Measurements from ENCODE around the gene GRK6. TPM values are rescaled to one million over a fixed set of nuclear protein-coding genes. Genes with fewer than 3 reads are reported as not detected.

The GRK6 gene
- total RNA-seq, 2 experiments from 2014 or later: 186 to 192 TPM

- H3K4me3 ChIP-seq (ENCODE audit: low read length): peak overlapping the region; percentile 56
- no peak for TF ChIP-seq CTCF (IDR thresholded peaks at IDR 0.05)
- peaks cover 29% of the 10 kb centered on the region for H3K36me3 ChIP-seq (ENCODE audit: insufficient read depth, low read length)
- peak overlapping the region; percentile 88 for H3K27ac Mint-ChIP-seq
- intact Hi-C loops (cut with DNase I, micrococcal nuclease): loop anchor here in 1 of 2 experiments (2.0 kb wide), 2 partner anchors 14 to 40 kb away; no protein-coding TSS in a partner anchor
- H3K27me3 Mint-ChIP-seq: no peaks in the 10 kb centered on the region
- H3K4me1 Mint-ChIP-seq (ENCODE audit: low read depth): peaks cover 52% of the 10 kb centered on the region
- no peaks in the 10 kb centered on the region for H3K9me3 Mint-ChIP-seq
- DNase-seq: peak in 4 of 14 experiments; percentile 32 to 87 (median 70)
- peaks cover 85% of the 10 kb centered on the region for H3K4me1 ChIP-seq (ENCODE audit: insufficient read depth, low read length)
- H3K9me3 ChIP-seq (ENCODE audit: control insufficient read depth in 1 of 2, insufficient read depth in 1 of 2, low read length in 2 of 2): no peaks in the 10 kb centered on the region
- no peaks in the 10 kb centered on the region for H3K27me3 ChIP-seq (ENCODE audit: control insufficient read depth in 1 of 2, insufficient read depth in 2 of 2, low read length in 2 of 2)
- peak overlapping the region; percentile 73 to 89 for H3K27ac ChIP-seq (ENCODE audit: low read depth in 1 of 2, low read length in 2 of 2)
- H3K36me3 Mint-ChIP-seq (ENCODE audit: low read depth): peaks cover 41% of the 10 kb centered on the region
- ChIA-PET CTCF (interaction anchor here (0.9 to 16.6 kb wide), 8 partner anchors 9 to 76 kb away, joined by 3 to 352 read pairs (median 8); partner anchors contain the start of genes F12 and PFN3), POLR2A (interaction anchor here (0.7 to 15.3 kb wide), 16 partner anchors 8 to 908 kb away, joined by 3 to 661 read pairs (median 5); partner anchors contain the start of genes F12, GRK6, LMAN2 and MXD3)
- ATAC-seq (ENCODE audit: poor library complexity): peak; percentile 10
- peak overlapping the region; percentile 80 for H3K4me3 Mint-ChIP-seq
Measured at GRCh38 chr5:177445052-177445916, 18.8 kb downstream of the GRK6 start.

- CTCF ChIA-PET: interaction anchor here (0.9 to 16.6 kb wide), 9 partner anchors 9 to 77 kb away, joined by 3 to 352 read pairs (median 6); partner anchors contain the start of genes F12 and PFN3
- DNase-seq: peak in 1 of 14 experiments; percentile 61
- Mint-ChIP-seq H3K36me3 (ENCODE audit: low read depth) (peaks cover 36% of the 10 kb centered on the region), H3K4me3 (peak overlapping the region; percentile 80), H3K27ac (peak overlapping the region; percentile 88), H3K4me1 (ENCODE audit: low read depth) (peaks cover 54% of the 10 kb centered on the region), H3K9me3 (no peaks in the 10 kb centered on the region), H3K27me3 (no peaks in the 10 kb centered on the region)
- H3K27me3 ChIP-seq (ENCODE audit: control insufficient read depth in 1 of 2, insufficient read depth in 2 of 2, low read length in 2 of 2): no peaks in the 10 kb centered on the region
- intact Hi-C loops (cut with DNase I, micrococcal nuclease): loop anchor here in 1 of 2 experiments (2.0 kb wide), 2 partner anchors 15 to 41 kb away; no protein-coding TSS in a partner anchor
- no peak for TF ChIP-seq CTCF (IDR thresholded peaks at IDR 0.05)
- H3K4me1 ChIP-seq (ENCODE audit: insufficient read depth, low read length): peaks cover 79% of the 10 kb centered on the region
- ATAC-seq (ENCODE audit: poor library complexity): no peak
- peaks cover 23% of the 10 kb centered on the region for H3K36me3 ChIP-seq (ENCODE audit: insufficient read depth, low read length)
- H3K27ac ChIP-seq (ENCODE audit: low read depth in 1 of 2, low read length in 2 of 2): peak overlapping the region; percentile 73 to 89
- POLR2A ChIA-PET: interaction anchor here (0.7 to 15.3 kb wide), 16 partner anchors 8 to 909 kb away, joined by 3 to 661 read pairs (median 5); partner anchors contain the start of genes DDX41, F12, GRK6 and LMAN2
- H3K4me3 ChIP-seq (ENCODE audit: low read length): peak overlapping the region; percentile 56
- H3K9me3 ChIP-seq (ENCODE audit: control insufficient read depth in 1 of 2, insufficient read depth in 1 of 2, low read length in 2 of 2): no peaks in the 10 kb centered on the region
Measured at GRCh38 chr5:177445917-177446199, 19.4 kb downstream of the GRK6 start.

GRCh38 chr5:177446200-177447065 is 20.0 kb downstream of the GRK6 start, which contains the start of gene PRR7:
Gene PRR7 (plus strand): TSS chr5:177446814. CDS start chr5:177455068, 8,254 bp downstream.
- peak within 1 kb of the TSS; percentile 73 to 89 for H3K27ac ChIP-seq (ENCODE audit: low read depth in 1 of 2, low read length in 2 of 2)
- no peaks in the 10 kb centered on the region for H3K27me3 ChIP-seq (ENCODE audit: control insufficient read depth in 1 of 2, insufficient read depth in 2 of 2, low read length in 2 of 2)
- Mint-ChIP-seq H3K27me3 (no peaks in the 10 kb centered on the region), H3K36me3 (ENCODE audit: low read depth) (peaks cover 33% of the 10 kb centered on the region), H3K4me1 (ENCODE audit: low read depth) (peaks cover 56% of the 10 kb centered on the region), H3K27ac (peak within 1 kb of the TSS; percentile 88), H3K9me3 (no peaks in the 10 kb centered on the region), H3K4me3 (peak within 1 kb of the TSS; percentile 80)
- CTCF ChIA-PET: interaction anchor here (0.6 to 16.6 kb wide), 10 partner anchors 8 to 773 kb away, joined by 3 to 352 read pairs (median 6); partner anchors contain the start of genes F12 and PFN3
- intact Hi-C loops (cut with DNase I, micrococcal nuclease): no loop called here
- peak; percentile 56 to 93 (median 72) for DNase-seq
- H3K36me3 ChIP-seq (ENCODE audit: insufficient read depth, low read length): peaks cover 18% of the 10 kb centered on the region
- H3K4me3 ChIP-seq (ENCODE audit: low read length): peak within 1 kb of the TSS; percentile 56
- H3K9me3 ChIP-seq (ENCODE audit: control insufficient read depth in 1 of 2, insufficient read depth in 1 of 2, low read length in 2 of 2): no peaks in the 10 kb centered on the region
- H3K4me1 ChIP-seq (ENCODE audit: insufficient read depth, low read length): peaks cover 73% of the 10 kb centered on the region
- POLR2A ChIA-PET: interaction anchor here (0.7 to 15.3 kb wide), 16 partner anchors 8 to 909 kb away, joined by 3 to 661 read pairs (median 5); partner anchors contain the start of genes DDX41, F12, GRK6 and LMAN2
- no peak for TF ChIP-seq CTCF (IDR thresholded peaks at IDR 0.05)
- peak; percentile 43 for ATAC-seq (ENCODE audit: poor library complexity)

Data from CD4-positive, alpha-beta T cell (primary cell).